Stimulated activated CD4-positive, alpha-beta T cell treated with anti-CD3 and anti-CD28 coated beads, Interleukin-4, amount 100 ng/mL, for 24 hours (primary cell): ENCODE measurements around the gene LEMD2.
A peak's percentile ranks its signal among the peaks of the same experiment; 100 is the strongest.

Experiments
- DNase-seq: peaks from one replicate; pipeline ENCODE4 v3.0.0-alpha.2; 2020

The LEMD2 gene

DNA sequence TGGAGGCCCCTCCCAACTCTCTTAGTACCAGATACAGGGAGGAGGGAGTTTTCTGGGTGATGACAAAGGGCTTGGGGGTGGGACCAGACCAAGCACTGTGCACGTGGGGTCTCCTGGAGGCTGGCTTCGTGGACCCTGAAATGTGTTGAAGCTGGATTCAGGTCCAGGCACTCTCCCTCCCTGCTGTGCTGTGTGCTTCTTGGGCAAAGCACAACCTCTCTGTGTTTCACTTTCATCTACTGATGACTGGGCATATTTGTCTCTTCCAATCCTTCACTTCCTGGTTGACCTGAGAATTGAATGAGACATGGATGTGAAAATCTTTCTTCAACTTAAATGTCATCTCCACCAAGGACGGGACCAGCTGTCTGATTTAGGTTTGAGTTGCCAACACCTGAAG, 29.4 kb upstream of the LEMD2 start:
- DNase-seq = no peak

- DNase-seq = no peak
Observed at GRCh38 chr6:33817489-33817888, 28.6 kb upstream of the LEMD2 start.

DNA sequence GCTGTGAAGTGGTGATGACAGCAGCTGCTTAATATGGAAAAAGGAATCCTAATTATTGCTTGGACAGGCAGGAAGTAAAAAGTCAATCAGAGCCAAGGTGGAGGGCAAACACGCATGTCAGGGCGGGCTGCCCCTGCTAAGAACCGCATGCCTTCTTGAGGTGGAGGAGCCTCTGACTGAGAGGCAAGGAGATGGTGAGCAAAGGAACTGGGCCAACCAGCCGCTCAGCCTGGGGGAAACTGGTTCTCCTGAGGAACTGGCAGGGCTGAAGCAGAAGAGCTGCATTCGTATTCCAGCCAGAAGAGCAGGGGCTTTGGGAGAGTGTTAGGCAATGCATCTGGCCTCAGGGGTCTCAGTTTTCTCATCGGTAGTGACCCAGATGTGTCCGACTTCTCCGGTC, 28.0 kb upstream of the LEMD2 start:
- DNase-seq = no peak

- no peak for DNase-seq
Observed at GRCh38 chr6:33815854-33816253, 26.9 kb upstream of the LEMD2 start.

DNA sequence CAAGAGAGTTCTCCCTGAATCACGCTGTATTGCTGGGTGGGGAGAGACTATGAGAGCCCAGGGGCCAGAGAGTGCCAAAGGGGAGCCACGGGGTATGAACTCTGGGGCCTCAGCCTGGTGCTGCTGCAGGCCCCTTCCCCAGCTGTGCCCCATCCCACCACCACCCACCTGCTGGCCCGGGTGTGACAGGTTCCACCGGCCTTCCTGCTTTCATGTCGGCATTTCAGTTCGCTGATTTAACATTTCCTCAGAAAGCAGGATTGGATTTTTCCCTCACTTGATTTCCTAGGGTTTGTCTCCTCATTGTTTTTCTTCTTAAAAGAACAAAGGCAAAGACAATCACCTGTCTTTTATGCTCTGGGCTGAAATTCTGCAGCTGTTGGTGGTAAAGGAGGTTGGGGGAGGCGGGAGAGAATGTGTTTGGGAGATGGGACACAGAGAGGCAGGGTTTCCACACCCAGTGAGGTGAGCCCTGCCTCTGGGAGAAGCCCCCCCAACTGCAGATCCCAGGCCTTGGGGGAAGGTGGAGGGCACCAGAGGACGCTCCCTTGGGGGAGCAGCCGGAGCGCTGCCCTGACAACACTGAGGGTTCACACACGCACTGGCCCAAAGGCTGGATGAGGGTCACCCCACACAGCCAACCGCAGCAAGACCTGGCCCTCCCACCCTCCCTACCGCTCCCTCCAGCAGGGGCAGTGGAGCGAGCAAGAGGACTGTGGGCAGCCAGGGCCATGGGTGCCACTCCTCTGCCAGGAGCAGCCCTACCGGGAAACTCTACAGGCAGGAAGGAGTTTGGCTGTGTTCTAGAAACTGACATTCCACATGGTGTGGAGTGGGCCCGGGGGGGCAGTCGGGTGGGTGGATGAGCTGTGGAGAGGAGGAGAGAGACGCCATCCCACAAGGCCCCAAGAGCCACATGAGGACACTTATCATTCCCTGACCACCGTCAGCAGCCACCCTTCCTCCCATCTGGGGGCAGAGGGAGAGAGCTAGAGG, 25.4 kb upstream of the LEMD2 start:
- DNase-seq = no peak

DNA sequence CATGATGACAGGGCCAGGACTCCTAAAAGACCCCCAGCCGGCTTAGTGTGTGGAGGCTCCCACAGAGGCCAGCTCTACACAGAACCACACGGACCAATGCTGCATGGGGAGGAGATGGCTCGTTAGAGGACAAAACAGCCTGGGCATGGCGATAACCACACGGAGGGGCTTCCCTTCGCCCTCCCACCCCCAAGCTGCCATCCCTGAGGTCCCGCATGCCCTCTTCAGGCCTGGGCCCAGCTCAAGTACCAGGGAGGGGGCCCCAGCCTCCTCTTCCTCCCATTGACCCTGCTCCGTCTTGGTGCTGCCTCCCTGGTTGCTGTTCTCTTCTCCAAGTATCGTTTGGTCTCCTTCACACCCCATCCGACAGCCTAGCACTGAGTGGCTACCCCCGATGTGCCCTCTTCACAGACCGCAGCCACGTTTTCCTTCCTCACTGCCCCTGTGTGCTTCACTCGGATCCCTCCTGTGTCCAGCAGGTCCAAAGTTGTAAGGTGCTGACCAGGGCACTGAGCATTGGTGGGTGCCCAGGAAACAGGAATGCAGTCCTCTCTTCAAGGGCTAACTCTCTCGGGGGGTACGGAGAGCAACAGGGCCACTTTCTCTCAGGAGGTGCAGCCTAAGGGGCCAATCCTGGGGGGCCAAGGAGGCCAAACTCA, 24.4 kb upstream of the LEMD2 start:
- DNase-seq = no peak

- peak; percentile 20 for DNase-seq
Observed at GRCh38 chr6:33812669-33813068, 23.7 kb upstream of the LEMD2 start.

DNA sequence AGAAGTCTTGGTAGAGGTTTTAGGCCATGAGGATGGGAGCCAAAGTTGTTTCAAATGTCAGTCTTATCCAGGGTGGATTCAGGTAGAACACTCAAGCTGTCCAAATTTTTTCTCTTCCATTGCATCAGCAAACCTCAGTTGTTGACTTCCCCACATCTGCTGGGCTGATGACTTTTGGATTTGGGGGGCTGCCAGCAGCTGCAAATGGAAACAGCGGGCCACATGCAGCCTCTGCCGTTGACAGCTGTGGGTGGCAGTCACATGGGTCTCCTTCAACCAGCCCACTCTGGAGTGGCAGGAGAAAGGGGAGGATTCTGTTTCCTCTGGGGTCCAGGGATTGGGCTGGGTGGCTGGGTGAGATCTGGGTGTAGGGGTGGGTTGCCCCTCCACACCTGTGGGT, 20.7 kb upstream of the LEMD2 start:
- no peak for DNase-seq

GRCh38 chr6:33808641-33809180, 19.8 kb upstream of the LEMD2 start:
- DNase-seq = no peak

DNA sequence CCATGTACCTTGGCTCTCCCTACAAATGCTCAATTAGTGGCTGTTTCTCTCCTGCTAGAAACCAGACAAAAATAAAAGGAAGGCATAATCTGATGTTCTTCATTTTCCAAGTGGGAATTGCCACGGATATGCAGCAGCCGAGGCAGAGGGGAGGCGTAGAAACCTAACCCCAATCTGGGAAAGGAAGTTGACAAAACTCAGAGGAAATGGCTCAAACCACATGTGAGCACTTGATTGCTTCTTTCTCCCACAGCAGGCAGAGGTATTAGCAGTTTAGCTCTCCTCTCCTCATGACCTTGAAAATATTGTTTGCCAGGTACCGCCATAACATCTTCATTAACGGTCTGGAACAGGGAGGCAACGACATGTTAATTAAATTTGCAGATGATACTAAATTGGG, 18.7 kb upstream of the LEMD2 start:
- DNase-seq = no peak

DNA sequence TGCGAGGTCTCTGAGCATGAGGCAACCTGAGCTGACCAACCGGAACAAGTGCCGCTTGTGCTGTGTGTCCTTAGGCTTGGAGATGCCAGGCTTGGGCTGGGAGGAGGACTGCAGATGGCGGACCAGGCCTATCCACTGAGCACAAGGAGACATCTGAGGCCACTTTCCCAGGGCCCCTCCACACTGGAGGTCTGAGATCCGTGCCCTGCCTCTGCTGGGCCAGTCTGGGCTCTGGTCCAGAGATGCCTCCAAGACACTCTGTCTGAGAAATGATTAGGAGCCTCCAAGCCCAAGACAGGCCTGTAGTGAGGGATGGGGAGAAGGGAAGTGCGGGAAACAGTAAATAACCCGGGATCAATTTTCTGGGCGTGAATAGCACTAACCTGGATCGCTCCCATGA, 17.9 kb upstream of the LEMD2 start:
- no peak for DNase-seq

GRCh38 chr6:33803571-33804053, 14.7 kb upstream of the LEMD2 start, which contains the start of gene MLN:
Gene MLN (minus strand): TSS chr6:33804003. CDS start chr6:33801163, 2,840 bp downstream.
- DNase-seq = no peak

- no peak for DNase-seq
Observed at GRCh38 chr6:33802186-33802958, 13.4 kb upstream of the LEMD2 start.

GRCh38 chr6:33801611-33802010, 12.7 kb upstream of the LEMD2 start:
- DNase-seq = no peak

DNA sequence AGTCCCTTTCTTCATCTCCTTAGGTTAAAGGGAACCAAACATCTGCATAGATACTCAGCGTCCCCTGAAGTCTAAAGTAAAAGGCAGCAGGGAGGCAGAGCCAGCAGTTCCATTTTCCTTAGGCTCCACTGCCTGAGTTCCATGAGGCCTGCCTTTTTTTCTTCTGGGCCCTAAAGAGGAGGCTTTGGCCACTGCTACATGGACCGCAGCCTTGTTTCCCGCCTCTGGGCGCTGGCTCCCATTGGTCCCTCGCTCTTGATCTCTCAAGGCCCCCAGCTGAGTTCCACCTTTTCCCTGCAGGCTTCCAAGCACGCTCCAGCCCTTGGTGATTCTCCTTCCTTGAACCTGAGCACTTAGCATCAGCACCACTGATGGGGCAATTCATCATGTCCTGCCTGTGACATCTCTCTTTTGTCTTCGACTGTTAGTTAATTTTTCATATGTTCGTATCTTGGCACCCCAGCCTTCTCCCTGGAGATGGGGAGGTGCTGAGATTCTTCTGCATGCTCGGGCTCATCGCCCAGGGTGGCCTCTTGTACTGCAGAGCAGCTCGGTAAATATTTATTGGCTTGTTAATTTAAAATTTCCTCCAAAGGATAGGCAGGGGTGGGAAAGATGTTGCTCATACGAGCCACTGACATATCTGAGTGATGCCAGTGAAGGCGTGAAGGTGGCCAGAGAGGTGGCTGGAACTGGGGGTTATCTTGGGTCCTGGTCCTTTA, 11.5 kb upstream of the LEMD2 start:
- DNase-seq = no peak

GRCh38 chr6:33799454-33800113, 10.7 kb upstream of the LEMD2 start:
- no peak for DNase-seq

- no peak for DNase-seq
Observed at GRCh38 chr6:33798343-33798848, 9.5 kb upstream of the LEMD2 start.

GRCh38 chr6:33797626-33798342, 8.9 kb upstream of the LEMD2 start:
- DNase-seq = no peak

- no peak for DNase-seq
Observed at GRCh38 chr6:33794910-33795623, 6.1 kb upstream of the LEMD2 start.

DNA sequence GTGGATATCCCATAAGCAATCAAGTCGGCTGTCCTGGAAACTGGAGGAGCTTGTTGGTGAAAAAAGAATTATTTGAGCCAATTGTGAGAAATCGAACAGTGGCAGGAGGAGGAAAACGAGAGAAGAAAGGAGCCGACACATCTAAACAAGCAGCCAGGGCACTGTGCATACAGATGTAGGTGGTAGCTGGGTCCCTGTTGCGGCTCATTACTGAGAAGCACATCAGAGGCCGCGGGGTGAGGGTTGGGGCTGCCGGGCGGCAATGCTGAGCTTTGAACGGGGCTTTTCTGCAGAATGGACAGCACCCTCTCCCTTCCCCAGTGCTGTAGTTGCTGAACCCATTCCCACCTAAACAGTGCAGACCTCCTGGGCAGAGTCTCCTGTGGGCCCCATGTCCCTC, 4.1 kb upstream of the LEMD2 start:
- DNase-seq = no peak
